Stimulated activated CD4-positive, alpha-beta T cell treated with anti-CD3 and anti-CD28 coated beads, Interleukin-2, amount 100 ng/mL, for 4 hours (primary cell): ENCODE results near the gene TMEM132D.

Experiments used
- DNase-seq: peaks from one replicate; pipeline ENCODE4 v3.0.0-alpha.2; 2020; ENCODE audit warnings: low read depth

TMEM132D gene

GRCh38 chr12:129825316-129825715 is 78.5 kb downstream of the TMEM132D start:
- DNase-seq = no peak

DNA sequence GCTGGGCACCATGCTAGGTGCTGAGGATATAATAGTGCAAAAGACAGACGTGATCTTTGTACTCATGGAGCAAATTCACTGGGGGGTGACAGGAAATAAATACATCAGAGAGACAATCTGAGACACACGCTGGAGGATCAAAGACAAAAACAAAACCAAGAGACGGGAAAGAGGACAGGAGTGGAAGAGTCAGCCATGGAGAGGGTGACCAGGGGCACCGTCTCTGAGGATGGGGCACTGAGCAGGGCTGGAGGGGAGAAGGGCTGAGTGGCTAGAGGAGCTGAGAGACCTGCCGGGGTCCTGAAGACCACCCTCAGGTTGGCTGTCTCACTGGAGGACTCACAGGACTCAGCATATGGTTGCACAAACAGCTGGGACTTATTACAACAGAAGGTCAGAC is 81.9 kb downstream of the TMEM132D start:
- no peak for DNase-seq

DNA sequence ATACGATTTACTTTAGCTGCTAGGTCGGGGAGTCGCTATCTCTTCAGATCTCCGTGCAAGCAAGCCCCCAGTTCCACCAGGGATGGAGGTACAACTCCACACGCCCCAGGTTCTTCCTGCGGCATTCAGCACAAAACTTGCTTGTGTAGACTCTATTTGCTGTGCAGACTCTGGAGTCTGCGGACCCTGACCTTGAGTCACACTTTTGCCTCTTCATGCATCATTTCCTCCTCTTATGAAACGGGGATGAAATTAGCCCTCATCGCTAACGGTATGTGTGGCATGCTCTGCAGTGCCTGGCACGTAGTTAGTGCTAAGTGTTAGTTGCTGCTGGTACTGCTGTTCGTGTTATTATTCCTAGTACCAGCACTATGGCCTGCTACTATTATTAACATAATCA is 84.4 kb downstream of the TMEM132D start:
- DNase-seq = no peak

DNA sequence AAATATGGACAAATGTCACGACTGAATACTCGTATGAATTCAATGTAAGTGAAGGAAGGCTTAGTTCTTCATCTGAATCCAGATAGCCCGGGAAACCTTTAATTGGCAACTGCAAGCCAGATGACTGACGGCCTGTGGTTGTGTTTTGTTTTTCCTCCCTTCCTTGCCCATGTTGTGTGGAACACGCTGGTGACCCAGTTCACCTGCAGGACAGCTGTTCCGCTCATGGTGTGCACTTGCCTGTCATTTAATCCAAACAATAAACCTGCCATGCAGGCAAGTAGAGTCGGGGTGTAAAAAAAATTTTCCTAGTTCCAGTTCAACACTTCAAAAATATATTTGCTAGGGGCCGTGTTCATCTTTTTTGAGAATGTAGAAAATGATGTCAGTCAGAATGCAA is 88.0 kb downstream of the TMEM132D start:
- DNase-seq = no peak

- DNase-seq = no peak
Observed at GRCh38 chr12:129811963-129812362, 91.9 kb downstream of the TMEM132D start.

- no peak for DNase-seq
Observed at GRCh38 chr12:129807136-129807535, 96.7 kb downstream of the TMEM132D start.

GRCh38 chr12:129791396-129791795 is 112.4 kb downstream of the TMEM132D start:
- DNase-seq = no peak

- DNase-seq = no peak
Observed at GRCh38 chr12:129790930-129791329, 112.9 kb downstream of the TMEM132D start.

GRCh38 chr12:129790331-129790730 is 113.5 kb downstream of the TMEM132D start:
- no peak for DNase-seq

DNA sequence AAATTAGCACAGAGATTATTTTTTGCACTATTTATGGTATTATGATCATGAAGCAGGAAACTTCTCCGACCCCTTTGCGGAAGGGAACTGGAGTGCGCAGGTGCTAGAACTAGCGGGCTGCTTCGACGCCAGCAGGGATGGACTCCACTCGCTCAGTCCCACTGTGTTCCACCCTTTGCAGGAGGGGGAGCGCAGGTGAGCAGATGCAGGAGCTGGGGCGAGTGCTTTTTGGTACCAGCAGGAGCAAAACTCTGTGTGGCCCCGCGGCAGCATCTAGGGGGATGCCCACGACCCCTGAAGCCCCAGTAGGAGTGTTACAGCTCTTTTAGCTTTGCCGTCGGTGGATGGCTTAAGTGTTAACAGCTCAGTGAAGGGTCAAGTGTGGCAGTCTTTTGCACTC is 113.9 kb downstream of the TMEM132D start:
- no peak for DNase-seq

DNA sequence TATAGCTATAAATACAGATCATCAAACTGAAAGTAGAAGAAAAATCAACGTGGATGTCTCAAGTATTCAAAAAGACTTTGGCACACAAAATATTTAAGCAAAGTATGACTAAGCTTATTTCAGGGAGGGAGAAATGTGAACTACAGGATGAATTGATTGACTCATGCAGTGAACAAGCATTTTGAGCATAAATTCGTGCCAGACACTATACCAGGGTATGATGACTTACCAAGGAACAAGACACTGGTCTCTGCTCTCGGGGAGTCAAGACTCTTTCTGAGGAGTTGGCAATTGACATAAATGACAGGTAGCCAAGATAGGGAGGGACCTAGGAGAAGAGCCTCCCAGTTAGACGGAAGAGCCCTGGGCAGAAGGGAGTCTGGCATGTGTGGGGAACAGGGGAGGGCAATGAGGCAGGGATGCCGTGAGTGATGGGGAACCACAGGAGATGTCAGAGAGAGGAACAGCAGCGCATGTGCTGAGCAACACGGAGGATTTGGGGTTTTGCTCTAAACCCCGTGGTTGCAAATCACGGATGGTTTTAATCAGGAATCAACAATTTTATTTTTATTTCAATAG is 115.2 kb downstream of the TMEM132D start:
- no peak for DNase-seq

DNA sequence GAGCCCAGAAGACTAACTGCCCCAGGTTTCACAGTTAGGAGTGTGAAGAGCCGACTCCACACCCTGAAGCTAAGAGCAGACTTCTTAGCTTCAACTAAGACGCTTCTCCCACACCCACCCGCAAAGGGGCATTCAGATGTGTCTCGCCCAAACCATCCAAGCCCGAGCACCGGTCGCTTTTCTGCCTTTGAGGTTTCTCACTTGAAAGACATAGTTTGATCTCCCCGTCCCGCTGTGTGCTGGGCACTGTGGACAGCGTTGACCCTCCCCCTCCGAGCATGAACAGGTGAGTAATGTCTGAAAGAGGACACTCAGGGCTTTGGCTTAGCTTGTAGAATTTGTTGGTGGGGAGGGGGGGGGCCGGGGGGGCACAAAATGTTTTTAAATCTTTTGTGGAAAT is 123.8 kb downstream of the TMEM132D start:
- no peak for DNase-seq

GRCh38 chr12:129779033-129779432 is 124.8 kb downstream of the TMEM132D start:
- no peak for DNase-seq

- DNase-seq = no peak
Observed at GRCh38 chr12:129776977-129777667, 126.7 kb downstream of the TMEM132D start.

DNA sequence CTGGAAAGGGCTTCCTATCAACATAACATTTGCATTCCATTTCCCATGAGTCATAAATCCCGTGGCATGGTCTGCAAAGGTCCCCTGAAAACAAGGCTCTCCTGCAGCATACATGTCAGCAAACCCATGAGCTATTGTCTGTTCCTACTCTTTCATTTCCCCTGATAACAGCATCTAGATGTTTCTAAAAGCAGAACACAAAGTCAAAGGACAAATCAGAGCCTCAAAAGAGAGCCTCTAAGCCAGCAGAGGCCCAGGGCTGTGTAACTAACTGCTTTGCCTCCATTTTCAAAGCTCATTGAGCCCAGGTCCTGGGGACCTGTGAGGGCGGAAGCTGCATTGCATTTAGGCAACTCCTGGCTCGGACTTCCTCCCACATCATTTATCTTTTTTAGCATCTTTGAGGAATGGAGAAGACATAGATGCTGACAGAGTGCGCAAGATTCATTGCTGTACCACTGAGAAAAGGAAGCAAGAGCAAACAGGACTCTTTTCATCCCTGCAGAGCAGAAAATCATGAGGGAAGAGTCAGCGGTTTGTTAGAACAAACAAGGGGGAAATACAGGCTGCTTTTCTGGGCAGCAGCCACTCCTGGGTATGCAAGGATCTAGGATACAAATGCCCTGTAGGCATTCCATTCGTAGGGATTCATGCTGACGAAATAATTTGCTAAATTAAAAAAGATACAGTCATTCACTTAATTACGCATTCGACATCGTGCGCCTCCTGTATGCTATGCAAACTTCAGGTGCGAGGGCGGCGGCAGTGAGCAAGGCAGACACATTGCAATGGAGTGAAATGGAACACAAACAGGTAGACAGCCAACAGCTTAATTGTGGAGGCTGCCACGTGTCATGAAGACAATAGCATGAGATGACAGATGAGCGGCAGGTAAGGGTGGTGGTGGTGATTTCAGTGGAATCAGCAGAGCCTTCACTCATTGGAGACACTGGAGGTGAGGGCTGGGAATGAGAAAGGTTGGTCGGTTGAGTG is 131.0 kb downstream of the TMEM132D start:
- DNase-seq = no peak

DNA sequence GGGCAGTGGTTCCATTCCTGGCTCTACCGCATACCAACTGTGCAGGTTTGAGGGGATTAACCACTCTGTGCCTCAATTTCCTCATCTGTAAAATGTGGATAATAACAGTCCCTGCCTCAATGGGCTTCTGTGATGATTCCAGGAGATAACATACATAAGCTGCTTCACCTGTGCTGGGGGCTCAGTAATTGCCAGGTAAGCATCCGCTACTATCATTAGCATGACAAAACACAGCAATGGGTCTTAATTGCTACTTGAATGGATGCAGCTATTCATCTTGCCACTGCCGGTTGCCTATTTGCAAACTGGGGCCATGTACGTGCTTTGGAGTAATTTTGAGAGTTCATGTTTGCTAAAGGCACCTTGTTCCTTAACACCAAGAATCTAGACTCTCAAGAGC is 132.6 kb downstream of the TMEM132D start:
- DNase-seq = no peak

DNA sequence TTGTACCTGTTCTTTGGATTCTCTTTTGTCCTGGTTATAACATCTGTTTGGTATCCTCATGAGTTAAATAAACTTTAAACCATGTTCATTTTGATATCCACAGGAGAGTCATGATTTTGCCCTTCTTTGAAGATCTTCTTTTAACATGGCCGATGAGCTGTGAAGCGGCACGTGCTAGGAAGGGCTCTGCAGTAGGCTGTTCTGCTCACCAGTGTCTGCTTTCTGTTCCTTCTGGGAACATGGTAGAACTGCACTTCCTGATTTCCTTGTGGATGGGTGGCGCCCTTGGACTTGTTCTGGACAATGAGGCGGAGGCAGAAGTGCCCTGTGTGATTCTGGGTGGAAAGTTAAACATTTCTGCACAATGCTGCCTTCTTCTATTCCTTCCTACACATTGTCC is 138.1 kb downstream of the TMEM132D start:
- DNase-seq = no peak

DNA sequence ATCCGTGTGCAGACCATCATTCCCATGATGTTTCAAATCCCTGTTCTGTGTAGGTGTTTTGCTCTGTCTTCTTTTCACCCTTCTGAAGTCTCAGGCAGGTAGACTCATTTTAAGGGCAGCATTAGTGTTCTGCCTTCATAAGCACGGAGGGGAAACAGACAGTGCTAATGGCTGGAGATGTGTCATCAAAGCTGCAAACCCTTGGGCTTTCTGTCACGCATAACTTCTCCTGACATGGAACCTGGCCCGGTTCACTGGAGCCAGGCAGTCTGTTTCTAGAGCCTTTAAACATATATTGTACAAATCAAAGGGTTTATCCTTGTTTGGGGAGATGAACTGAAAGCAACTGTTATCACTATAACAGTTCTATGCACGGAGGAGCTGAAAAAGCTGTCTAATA is 141.4 kb downstream of the TMEM132D start:
- no peak for DNase-seq

GRCh38 chr12:129753586-129753985 is 150.2 kb downstream of the TMEM132D start:
- no peak for DNase-seq

DNA sequence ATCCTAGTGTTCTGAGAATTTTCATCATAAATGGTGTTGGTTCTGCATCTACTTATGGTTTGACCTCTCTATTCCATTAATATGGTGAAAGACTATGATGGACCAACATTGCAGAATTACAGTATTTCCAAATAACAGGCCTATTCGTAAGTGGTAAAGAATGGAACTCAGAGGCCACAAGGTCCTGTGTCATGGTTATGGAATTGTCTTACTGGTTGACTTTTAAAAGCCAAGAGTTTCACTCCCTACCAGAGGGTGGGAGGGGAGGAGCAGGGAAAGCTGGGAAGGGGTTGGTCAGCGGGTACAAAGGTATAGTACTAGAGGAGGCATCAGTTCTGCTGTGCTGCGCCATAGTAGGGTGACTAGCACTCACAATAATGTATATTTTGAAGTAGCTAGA is 153.4 kb downstream of the TMEM132D start:
- no peak for DNase-seq

GRCh38 chr12:129746318-129746717 is 157.5 kb downstream of the TMEM132D start:
- no peak for DNase-seq

DNA sequence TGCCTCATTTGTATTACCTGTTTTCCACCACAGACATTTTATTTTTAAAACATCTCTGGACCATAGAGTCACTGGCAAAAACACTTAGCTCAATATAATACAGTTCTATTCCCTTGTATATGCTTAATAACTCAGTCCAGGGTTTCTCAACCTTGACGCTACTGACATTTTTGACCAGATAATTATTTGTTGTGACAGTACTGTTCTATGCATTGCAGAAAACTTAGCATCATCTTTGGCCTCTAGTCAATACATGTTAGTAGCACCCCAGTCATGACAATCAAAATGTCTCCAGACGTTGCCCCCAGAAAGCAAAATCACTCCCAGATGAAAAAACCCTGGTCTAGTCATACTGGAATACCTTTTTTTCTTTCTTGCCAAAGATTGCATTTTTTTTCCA is 174.7 kb downstream of the TMEM132D start:
- DNase-seq = no peak

GRCh38 chr12:129727100-129727499 is 176.7 kb downstream of the TMEM132D start:
- no peak for DNase-seq
